ENCODE data around the gene EGFR. TPM values are rescaled to one million over a fixed set of nuclear protein-coding genes. Genes with fewer than 3 reads are reported as not detected.

Gene EGFR
- total and polyA plus RNA-seq, 9 donors = 13.0 to 54.6 (median 41.7) TPM

DNA sequence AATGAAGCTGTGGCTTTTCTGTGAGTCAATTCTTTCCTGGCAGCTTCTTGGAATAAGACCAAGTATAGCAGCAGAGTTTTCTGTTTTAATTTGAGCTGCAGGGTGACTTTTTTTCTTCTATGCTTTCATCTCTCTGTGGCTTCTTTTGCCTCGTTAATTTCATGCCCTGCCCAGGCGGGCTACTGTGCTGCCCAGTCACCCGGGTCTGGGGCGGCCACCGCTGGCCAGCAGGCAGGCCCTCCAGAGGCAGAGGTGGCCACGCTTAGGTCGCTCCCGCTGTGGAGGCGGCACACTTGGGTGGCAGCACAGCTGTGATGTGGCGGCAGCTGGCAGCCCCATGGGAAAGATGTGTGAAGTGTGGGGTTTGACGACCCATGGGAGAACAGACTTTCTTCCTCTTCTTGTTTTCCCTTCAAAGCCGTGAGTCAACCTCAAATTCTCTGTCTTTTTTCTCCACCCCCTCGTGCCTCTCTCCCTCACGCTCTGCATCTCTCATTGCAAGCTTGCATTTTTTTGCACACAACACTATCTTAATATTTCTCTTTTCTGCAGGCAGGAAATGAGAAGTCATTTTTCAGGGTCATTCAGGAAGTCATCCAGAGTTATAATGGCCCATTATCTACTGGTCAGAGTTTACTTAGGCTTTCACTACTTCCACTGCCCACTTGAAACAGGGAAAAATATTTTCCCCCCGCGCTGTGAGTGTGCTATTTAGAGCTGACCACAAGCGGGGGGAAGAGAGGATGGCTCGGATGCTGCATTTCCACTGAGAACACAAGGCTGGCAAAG lies 67.8 kb downstream of the EGFR start:
- peak overlapping the region; percentile 19 for H3K4me3 ChIP-seq
- TF ChIP-seq CTCF (IDR thresholded peaks at IDR 0.05) (no peak), POLR2A (IDR thresholded peaks at IDR 0.05) (no peak), EP300 (IDR thresholded peaks at IDR 0.05) (no peak)
- no peaks in the 10 kb centered on the region for H3K9me3 ChIP-seq
- DNase-seq = peak in 1 of 5 donors; percentile 55
- no peaks in the 10 kb centered on the region for H3K36me3 ChIP-seq
- intact Hi-C loops (cut with DNase I) = no loop called here
- peaks cover 18% of the 10 kb centered on the region for H3K4me1 ChIP-seq (ENCODE audit: insufficient read depth)
- peak overlapping the region in 1 of 2 donors; percentile 82 for H3K27ac ChIP-seq
- 4 to 8% (median 7%) methylated on average over 18 of the region's 18 CpGs for WGBS, 3 donors
- no peaks in the 10 kb centered on the region for H3K27me3 ChIP-seq

DNA sequence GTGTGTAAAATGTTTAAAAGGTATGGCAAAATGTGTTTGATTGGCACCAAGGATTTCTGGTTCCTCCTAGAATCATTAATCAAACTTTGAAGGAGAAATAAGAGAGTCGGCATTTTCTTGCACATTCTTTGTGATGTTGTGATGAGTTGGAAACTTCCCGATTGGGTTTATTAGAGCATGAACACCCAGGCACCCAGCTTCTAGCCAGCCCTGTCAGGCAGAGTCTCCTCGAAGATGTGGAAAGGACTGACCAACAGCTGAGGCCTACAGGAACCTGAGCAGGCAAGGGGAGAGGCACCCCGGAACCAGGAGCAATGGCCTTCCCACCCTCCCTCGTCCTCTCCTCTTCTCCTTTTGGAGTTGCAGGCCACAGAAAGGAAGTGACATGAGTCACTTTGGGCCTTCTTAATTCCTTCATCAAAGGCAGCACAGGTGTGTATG lies 68.7 kb downstream of the EGFR start:
- no peak overlapping the region for H3K4me3 ChIP-seq
- H3K27ac ChIP-seq = peak overlapping the region in 1 of 2 donors; percentile 82
- no peaks in the 10 kb centered on the region for H3K27me3 ChIP-seq
- H3K9me3 ChIP-seq = no peaks in the 10 kb centered on the region
- peaks cover 23% of the 10 kb centered on the region for H3K4me1 ChIP-seq (ENCODE audit: insufficient read depth)
- TF ChIP-seq CTCF (IDR thresholded peaks at IDR 0.05) (no peak), POLR2A (IDR thresholded peaks at IDR 0.05) (no peak)
- peak in 1 of 5 donors; percentile 17 for DNase-seq
- WGBS, 3 donors = 67 to 79% (median 77%) methylated on average over 5 of the region's 5 CpGs
- no peaks in the 10 kb centered on the region for H3K36me3 ChIP-seq
- intact Hi-C loops (cut with DNase I) = no loop called here

- Histone ChIP-seq H3K4me3 (no peak overlapping the region), H3K27ac (no peak overlapping the region), H3K27me3 (no peaks in the 10 kb centered on the region), H3K4me1 (ENCODE audit: insufficient read depth) (peaks cover 25% of the 10 kb centered on the region), H3K36me3 (no peaks in the 10 kb centered on the region), H3K9me3 (no peaks in the 10 kb centered on the region)
- no peak for DNase-seq
- intact Hi-C loops (cut with DNase I) = no loop called here
- 91 to 97% (median 91%) methylated on average over 6 of the region's 6 CpGs for WGBS, 3 donors
- TF ChIP-seq EP300 (IDR thresholded peaks at IDR 0.05) = no peak
- no peak for TF ChIP-seq POLR2A (IDR thresholded peaks at IDR 0.05)
- no peak for TF ChIP-seq CTCF (IDR thresholded peaks at IDR 0.05)
These were observed 69.3 kb downstream of the EGFR start for GRCh38 chr7:55088107-55088506.

DNA sequence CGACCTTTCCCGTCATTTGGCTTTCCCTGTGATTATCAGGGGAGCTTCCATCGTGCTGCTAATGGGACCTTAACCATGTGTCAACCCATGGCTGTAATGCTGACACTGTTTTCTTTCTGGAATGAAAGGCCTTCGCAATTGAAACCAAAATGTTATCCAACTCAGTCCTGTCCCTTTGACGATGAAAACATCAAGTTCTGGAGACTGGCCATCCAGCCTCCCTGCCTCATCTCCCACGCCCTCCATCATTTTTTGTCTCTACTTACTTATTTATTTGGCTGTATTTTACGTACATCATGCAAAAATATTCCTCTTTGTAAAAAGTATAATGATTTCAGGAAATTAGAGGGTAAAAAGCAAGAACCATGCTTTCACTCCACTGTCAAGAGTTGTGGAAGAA lies 69.8 kb downstream of the EGFR start:
- H3K4me1 ChIP-seq (ENCODE audit: insufficient read depth) = peaks cover 25% of the 10 kb centered on the region
- intact Hi-C loops (cut with DNase I) = no loop called here

More for the DNA sequence above, 69.8 kb downstream of the EGFR start:
- Histone ChIP-seq H3K27me3 (no peaks in the 10 kb centered on the region), H3K4me3 (no peak overlapping the region), H3K36me3 (no peaks in the 10 kb centered on the region), H3K9me3 (no peaks in the 10 kb centered on the region), H3K27ac (no peak overlapping the region)
- TF ChIP-seq POLR2A (IDR thresholded peaks at IDR 0.05) (no peak), CTCF (IDR thresholded peaks at IDR 0.05) (no peak), EP300 (IDR thresholded peaks at IDR 0.05) (no peak)
- WGBS, 3 donors = 70 to 75% (median 70%) methylated on average over 7 of the region's 7 CpGs
- no peak for DNase-seq
